HEK293 (cell line): ENCODE data around the gene SHISAL1.

Experiments used
- CTCF ChIP-seq: fragments of 450-650 bp; formaldehyde crosslinking; IDR thresholded peaks from 2 replicates; pipeline ENCODE4 v1.5.1; 2016; ENCODE audit warnings: missing biosample characterization, missing genetic modification characterization
- HOXD13 ChIP-seq: sonication (generic); formaldehyde crosslinking; IDR thresholded peaks from 2 replicates; pipeline ENCODE4 v1.8.0; 2022; ENCODE audit warnings: missing genetic modification reagents, borderline replicate concordance
- MEIS1 ChIP-seq: sonication (generic); formaldehyde crosslinking; IDR thresholded peaks from 2 replicates; pipeline ENCODE4 v1.8.1; 2022; ENCODE audit warnings: missing genetic modification reagents, mild to moderate bottlenecking, borderline replicate concordance
- ZBTB1 ChIP-seq: fragments of 450-650 bp; formaldehyde crosslinking; IDR thresholded peaks from 2 replicates; pipeline ENCODE4 v1.5.1; 2016; ENCODE audit warnings: missing biosample characterization, missing genetic modification characterization
- ZBTB26 ChIP-seq: fragments of 450-650 bp; formaldehyde crosslinking; optimal IDR thresholded peaks from 2 replicates; pipeline ENCODE3; 2016; ENCODE audit warnings: missing biosample characterization, mild to moderate bottlenecking, missing genetic modification characterization
- ZNF274 ChIP-seq, 2 experiments: fragments of 200-500 bp in 1 of 2; fragments of 450-650 bp in 1 of 2; sonication (Bioruptor generic) in 1 of 2; formaldehyde crosslinking in 1 of 2; IDR thresholded peaks; 2 replicates each; pipeline versions ENCODE4 v1.5.1 to v1.6.1; 2014 to 2016; ENCODE audit warnings: borderline replicate concordance in 1 of 2, inconsistent platforms in 1 of 2, low read length in 1 of 2, missing biosample characterization in 1 of 2, missing genetic modification characterization in 1 of 2
- ZNF639 ChIP-seq: fragments of 450-650 bp; formaldehyde crosslinking; IDR thresholded peaks from 2 replicates; pipeline ENCODE4 v1.5.1; 2016; ENCODE audit warnings: missing biosample characterization, missing genetic modification characterization
- ZNF704 ChIP-seq: fragments of 450-650 bp; formaldehyde crosslinking; IDR thresholded peaks from 2 replicates; pipeline ENCODE4 v1.5.1; 2016; ENCODE audit warnings: missing biosample characterization, missing genetic modification characterization
- ZNF76 ChIP-seq: fragments of 450-650 bp; formaldehyde crosslinking; IDR thresholded peaks from 2 replicates; pipeline ENCODE4; 2016; ENCODE audit warnings: low read depth, missing biosample characterization, missing genetic modification characterization, borderline replicate concordance
- TF ChIP-seq, protein P1 (sequence below): sonication (generic); formaldehyde crosslinking; IDR thresholded peaks from 2 replicates; pipeline ENCODE4 v1.8.1; 2022; ENCODE audit warnings: mild to moderate bottlenecking, moderate library complexity, missing genetic modification reagents

DNA sequence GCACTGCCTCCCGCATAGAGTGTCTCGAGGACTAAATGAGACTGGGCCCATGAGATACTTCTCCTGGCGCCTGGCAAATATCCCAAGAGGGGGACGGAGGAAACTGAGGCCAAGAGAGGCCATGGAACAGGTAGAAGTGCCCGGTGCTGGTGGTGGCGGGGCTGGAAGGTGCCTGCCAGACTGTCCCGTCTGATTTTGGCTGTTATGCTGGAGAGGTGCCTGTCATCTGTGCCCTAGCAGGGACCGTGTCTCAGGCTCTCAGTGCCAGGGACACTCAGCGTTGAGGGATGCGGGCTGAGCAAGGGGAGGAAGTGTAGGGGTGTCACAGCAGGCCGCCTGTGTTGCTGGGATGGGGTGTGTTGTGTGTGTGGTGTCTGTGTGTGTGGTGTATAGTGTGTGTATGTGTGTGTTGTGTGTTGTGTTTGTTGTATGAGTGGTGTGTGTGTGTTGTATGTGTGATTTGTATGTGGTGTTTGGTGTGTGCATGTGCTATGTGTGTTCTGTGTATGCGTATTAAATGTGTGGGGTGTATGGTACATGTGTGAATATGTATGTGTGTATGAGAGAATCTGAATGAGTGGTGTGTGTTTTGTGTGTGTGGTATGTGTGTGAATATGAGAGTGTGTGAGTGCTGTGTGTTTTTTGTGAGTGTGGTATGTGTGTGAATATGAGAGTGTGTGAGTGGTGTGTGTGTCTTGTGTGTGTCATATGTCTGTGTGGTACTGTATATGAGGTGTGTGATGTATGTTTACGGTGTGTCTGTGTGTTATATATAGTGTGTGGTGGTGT, 21.3 kb upstream of the SHISAL1 start:
- TF ChIP-seq CTCF (tag by site-specific recombination) = no peak
- no peak; the same call in 1 of the 2 replicates for TF ChIP-seq ZNF704 (tag by site-specific recombination)
- TF ChIP-seq ZNF639 = no peak
- no peak for TF ChIP-seq HOXD13
- no peak for TF ChIP-seq ZBTB26 (tag by site-specific recombination)
- TF ChIP-seq, protein P1, sequence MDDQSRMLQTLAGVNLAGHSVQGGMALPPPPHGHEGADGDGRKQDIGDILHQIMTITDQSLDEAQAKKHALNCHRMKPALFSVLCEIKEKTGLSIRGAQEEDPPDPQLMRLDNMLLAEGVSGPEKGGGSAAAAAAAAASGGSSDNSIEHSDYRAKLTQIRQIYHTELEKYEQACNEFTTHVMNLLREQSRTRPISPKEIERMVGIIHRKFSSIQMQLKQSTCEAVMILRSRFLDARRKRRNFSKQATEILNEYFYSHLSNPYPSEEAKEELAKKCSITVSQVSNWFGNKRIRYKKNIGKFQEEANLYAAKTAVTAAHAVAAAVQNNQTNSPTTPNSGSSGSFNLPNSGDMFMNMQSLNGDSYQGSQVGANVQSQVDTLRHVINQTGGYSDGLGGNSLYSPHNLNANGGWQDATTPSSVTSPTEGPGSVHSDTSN (CRISPR knock-in tag) = no peak
- no peak for TF ChIP-seq ZNF76
- no peak for TF ChIP-seq MEIS1
- no peak for TF ChIP-seq ZBTB1 (tag by site-specific recombination)
- no peak for TF ChIP-seq ZNF274 (IDR thresholded peaks at IDR 0.05; ENCODE audit: low read length)
- no peak for TF ChIP-seq ZNF274 (tag by site-specific recombination; IDR thresholded peaks at IDR 0.05; ENCODE audit: borderline replicate concordance)
